ENCODE measurements around the gene TMEM179.
"Not testable (repeated sequence)": the region's sequence is repeated elsewhere in the genome, so short reads cannot be mapped to it uniquely, and the experiment has no call there.

Gene TMEM179

GRCh38 chr14:104636846-104637545 lies 32.4 kb upstream of the TMEM179 start:
- not testable (repeated sequence) for DNase-seq

- no peak for DNase-seq
These were observed 31.6 kb upstream of the TMEM179 start for GRCh38 chr14:104636131-104636530.

- no peak for DNase-seq
These were observed 31.1 kb upstream of the TMEM179 start for GRCh38 chr14:104635717-104636116.

- DNase-seq: no peak
These were observed 30.5 kb upstream of the TMEM179 start for GRCh38 chr14:104634886-104635570.

GRCh38 chr14:104634138-104634760 lies 29.7 kb upstream of the TMEM179 start:
- no peak for DNase-seq

GRCh38 chr14:104633276-104634137 lies 28.9 kb upstream of the TMEM179 start:
- DNase-seq: no peak

- DNase-seq: peak; percentile 16
These were observed 28.2 kb upstream of the TMEM179 start for GRCh38 chr14:104632781-104633180.

- DNase-seq: no peak
These were observed 20.4 kb upstream of the TMEM179 start for GRCh38 chr14:104624939-104625338.

GRCh38 chr14:104614126-104614812 lies 9.7 kb upstream of the TMEM179 start:
- no peak for DNase-seq

GRCh38 chr14:104611881-104612280 lies 7.3 kb upstream of the TMEM179 start:
- no peak for DNase-seq

- no peak for DNase-seq
These were observed 6.3 kb upstream of the TMEM179 start for GRCh38 chr14:104610749-104611310.

GRCh38 chr14:104609666-104610065 lies 5.1 kb upstream of the TMEM179 start:
- DNase-seq: no peak

GRCh38 chr14:104603711-104604401 lies 716 bp downstream of the TMEM179 start:
- peak; percentile 47 for DNase-seq

GRCh38 chr14:104602933-104603325 lies 1.6 kb downstream of the TMEM179 start:
- DNase-seq: no peak

- DNase-seq: no peak
These were observed 2.1 kb downstream of the TMEM179 start for GRCh38 chr14:104602315-104602932.

GRCh38 chr14:104601786-104602185 lies 2.8 kb downstream of the TMEM179 start:
- DNase-seq: no peak

- no peak for DNase-seq
These were observed 3.8 kb downstream of the TMEM179 start for GRCh38 chr14:104600805-104601204.

GRCh38 chr14:104600141-104600643 lies 4.4 kb downstream of the TMEM179 start:
- DNase-seq: no peak

- DNase-seq: no peak
These were observed 5.1 kb downstream of the TMEM179 start for GRCh38 chr14:104599446-104599845.

- no peak for DNase-seq
These were observed 5.7 kb downstream of the TMEM179 start for GRCh38 chr14:104598910-104599273.

Data from NCI-H510A treated with DMSO at 0.1 percent for 48 hours (cell line).